ENCODE measurements around the gene EML6.

The EML6 gene

GRCh38 chr2:54952425-54952824, 229.0 kb downstream of the EML6 start:
- no peak for TF ChIP-seq POLR2AphosphoS5 (IDR thresholded peaks at IDR 0.05; ENCODE audit: low read depth, low read length)
- no peak for TF ChIP-seq TAF1 (IDR thresholded peaks at IDR 0.05; ENCODE audit: borderline replicate concordance, insufficient read depth, low read length)
- TF ChIP-seq REST (IDR thresholded peaks at IDR 0.05; ENCODE audit: insufficient read depth in 1 of 2, low read depth in 2 of 2, low read length in 2 of 2) = no peak
- no peak for TF ChIP-seq SIN3A (IDR thresholded peaks at IDR 0.05; ENCODE audit: borderline replicate concordance, insufficient read depth, low read length)
- no peak for TF ChIP-seq FOXP2 (optimal IDR thresholded peaks at IDR 0.05; ENCODE audit: borderline replicate concordance, extremely low read depth, extremely low read length, insufficient read depth)

GRCh38 chr2:54952978-54953456, 229.6 kb downstream of the EML6 start:
- TF ChIP-seq SIN3A (IDR thresholded peaks at IDR 0.05; ENCODE audit: borderline replicate concordance, insufficient read depth, low read length) (no peak), REST (IDR thresholded peaks at IDR 0.05; ENCODE audit: insufficient read depth in 1 of 2, low read depth in 2 of 2, low read length in 2 of 2) (no peak), FOXP2 (optimal IDR thresholded peaks at IDR 0.05; ENCODE audit: borderline replicate concordance, extremely low read depth, extremely low read length, insufficient read depth) (no peak), POLR2AphosphoS5 (IDR thresholded peaks at IDR 0.05; ENCODE audit: low read depth, low read length) (no peak), TAF1 (IDR thresholded peaks at IDR 0.05; ENCODE audit: borderline replicate concordance, insufficient read depth, low read length) (no peak)

- TF ChIP-seq TAF1 (IDR thresholded peaks at IDR 0.05; ENCODE audit: borderline replicate concordance, insufficient read depth, low read length) (no peak), FOXP2 (optimal IDR thresholded peaks at IDR 0.05; ENCODE audit: borderline replicate concordance, extremely low read depth, extremely low read length, insufficient read depth) (no peak), REST (IDR thresholded peaks at IDR 0.05; ENCODE audit: insufficient read depth in 1 of 2, low read depth in 2 of 2, low read length in 2 of 2) (no peak), SIN3A (IDR thresholded peaks at IDR 0.05; ENCODE audit: borderline replicate concordance, insufficient read depth, low read length) (no peak), POLR2AphosphoS5 (IDR thresholded peaks at IDR 0.05; ENCODE audit: low read depth, low read length) (no peak)
Observed at GRCh38 chr2:54954158-54954557, 230.7 kb downstream of the EML6 start.

- TF ChIP-seq REST (IDR thresholded peaks at IDR 0.05; ENCODE audit: insufficient read depth in 1 of 2, low read depth in 2 of 2, low read length in 2 of 2) (no peak), TAF1 (IDR thresholded peaks at IDR 0.05; ENCODE audit: borderline replicate concordance, insufficient read depth, low read length) (no peak), POLR2AphosphoS5 (IDR thresholded peaks at IDR 0.05; ENCODE audit: low read depth, low read length) (no peak), FOXP2 (optimal IDR thresholded peaks at IDR 0.05; ENCODE audit: borderline replicate concordance, extremely low read depth, extremely low read length, insufficient read depth) (no peak), SIN3A (IDR thresholded peaks at IDR 0.05; ENCODE audit: borderline replicate concordance, insufficient read depth, low read length) (no peak)
Observed at GRCh38 chr2:54954705-54955357, 231.4 kb downstream of the EML6 start.
